ENCODE measurements around the gene NHERF2.

The NHERF2 gene

DNA sequence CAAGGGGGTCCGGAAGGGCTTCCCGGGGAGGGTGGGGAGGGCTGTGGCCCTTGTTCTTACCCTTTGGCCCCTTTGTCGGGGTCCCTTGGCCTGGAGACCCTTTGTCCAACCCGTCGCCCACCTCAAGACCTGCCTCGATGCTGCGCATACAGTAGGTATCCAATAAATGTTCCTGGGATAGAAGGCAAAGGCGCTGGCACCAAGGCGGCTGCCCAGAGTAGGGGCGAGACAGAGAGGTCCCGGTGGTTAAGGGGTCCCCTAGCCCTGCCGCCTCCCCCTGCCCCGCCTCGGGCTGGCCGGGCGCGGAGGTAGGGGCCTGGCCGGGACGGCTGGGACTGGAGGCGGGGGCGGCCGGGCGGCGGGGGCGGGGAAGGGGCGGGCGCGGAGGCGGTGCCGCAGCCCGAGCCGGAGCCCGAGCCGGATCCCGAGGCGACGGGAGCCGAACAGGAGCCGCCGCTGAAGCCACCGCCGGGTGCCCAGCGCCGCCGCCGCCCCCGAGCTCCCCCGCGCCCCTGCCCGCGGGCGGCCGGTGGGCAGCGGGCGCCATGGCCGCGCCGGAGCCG, at the start of gene NHERF2:
Gene NHERF2 (plus strand): TSS at position 442 of the 563 bp plus-strand sequence. CDS start 104 bp downstream, at position 546.
- DNase-seq (ENCODE audit: low read depth) = peak; percentile 23

DNA sequence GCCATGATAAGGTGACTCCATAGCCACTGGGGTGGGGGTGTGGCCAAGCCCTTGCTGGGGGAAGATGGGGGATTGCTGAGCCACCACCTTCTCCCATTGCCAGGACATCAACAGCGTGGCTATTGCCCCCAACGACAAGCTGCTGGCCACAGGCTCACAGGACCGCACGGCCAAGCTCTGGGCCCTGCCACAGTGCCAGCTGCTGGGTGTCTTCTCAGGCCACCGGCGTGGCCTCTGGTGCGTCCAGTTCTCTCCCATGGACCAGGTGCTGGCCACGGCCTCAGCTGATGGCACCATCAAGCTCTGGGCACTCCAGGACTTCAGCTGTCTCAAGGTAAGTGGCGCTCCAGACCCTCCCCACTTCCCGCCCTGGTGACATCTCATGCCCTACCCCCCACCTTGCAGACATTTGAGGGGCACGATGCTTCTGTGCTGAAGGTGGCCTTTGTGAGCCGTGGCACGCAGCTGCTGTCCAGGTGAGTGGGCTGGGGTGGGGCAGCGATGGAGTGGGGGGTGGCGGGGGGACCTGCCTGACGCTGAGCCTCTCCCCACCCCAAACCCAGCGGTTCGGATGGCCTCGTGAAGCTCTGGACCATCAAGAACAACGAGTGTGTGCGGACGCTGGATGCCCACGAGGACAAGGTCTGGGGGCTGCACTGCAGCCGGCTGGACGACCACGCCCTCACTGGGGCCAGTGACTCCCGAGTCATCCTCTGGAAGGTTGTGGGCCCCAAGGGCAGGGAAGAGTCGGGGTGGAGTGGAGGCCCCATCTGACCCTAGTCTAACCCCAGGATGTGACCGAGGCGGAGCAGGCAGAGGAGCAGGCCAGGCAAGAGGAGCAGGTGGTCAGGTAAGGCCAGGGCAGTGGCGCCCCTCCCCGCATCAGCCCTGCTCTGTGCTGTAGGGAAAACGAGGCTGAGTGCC, 49.5 kb upstream of the NHERF2 start:
- no peak for DNase-seq (ENCODE audit: low read depth)

DNA sequence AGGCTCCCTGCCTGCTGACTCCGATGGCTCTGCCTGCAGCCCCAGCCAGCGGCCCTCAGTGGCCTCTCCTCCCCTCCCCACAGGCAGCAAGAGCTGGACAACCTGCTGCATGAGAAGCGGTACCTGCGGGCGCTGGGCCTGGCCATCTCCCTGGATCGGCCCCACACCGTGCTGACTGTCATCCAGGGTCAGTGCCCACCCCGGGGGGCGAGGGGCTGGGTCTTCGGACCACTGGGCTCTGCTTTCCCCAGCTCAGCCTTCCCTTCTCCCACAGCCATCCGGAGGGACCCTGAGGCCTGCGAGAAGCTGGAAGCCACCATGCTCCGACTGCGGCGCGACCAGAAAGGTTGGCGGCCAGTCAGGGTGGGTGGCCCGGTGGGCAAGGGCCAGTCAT, 48.8 kb upstream of the NHERF2 start:
- no peak for DNase-seq (ENCODE audit: low read depth)

DNA sequence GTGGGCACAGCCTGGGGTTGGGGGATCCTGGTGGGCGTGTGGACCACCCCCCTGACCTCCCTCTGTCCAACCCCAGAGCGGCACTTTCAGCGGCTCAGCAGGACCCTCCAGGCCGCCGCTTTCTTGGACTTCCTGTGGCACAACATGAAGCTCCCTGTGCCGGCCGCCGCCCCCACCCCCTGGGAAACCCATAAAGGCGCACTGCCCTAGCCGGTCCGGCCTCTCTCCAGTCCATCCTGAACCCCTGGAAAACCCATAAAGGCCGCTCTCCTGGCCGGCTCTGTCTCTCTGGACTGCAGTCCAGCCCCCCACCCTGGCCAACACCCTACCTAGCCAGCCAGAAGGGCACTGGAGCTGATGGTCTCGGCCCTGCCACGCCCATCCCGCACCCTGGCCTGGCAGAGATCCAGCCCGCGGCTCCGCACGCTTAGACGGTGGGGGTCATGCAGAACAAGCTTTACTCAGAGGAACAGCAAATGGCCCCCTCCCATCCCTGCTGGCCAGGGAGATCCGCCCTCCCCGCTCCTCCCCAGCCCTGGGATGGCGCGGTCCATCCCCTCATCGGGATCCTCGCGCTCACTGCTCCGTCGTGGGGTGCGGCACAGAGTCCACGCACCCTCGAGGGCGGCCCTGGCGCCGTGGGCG, 48.1 kb upstream of the NHERF2 start:
- DNase-seq (ENCODE audit: low read depth) = no peak

- DNase-seq (ENCODE audit: low read depth) = no peak
Measured at GRCh38 chr16:1979271-1980029, 47.3 kb upstream of the NHERF2 start.

DNA sequence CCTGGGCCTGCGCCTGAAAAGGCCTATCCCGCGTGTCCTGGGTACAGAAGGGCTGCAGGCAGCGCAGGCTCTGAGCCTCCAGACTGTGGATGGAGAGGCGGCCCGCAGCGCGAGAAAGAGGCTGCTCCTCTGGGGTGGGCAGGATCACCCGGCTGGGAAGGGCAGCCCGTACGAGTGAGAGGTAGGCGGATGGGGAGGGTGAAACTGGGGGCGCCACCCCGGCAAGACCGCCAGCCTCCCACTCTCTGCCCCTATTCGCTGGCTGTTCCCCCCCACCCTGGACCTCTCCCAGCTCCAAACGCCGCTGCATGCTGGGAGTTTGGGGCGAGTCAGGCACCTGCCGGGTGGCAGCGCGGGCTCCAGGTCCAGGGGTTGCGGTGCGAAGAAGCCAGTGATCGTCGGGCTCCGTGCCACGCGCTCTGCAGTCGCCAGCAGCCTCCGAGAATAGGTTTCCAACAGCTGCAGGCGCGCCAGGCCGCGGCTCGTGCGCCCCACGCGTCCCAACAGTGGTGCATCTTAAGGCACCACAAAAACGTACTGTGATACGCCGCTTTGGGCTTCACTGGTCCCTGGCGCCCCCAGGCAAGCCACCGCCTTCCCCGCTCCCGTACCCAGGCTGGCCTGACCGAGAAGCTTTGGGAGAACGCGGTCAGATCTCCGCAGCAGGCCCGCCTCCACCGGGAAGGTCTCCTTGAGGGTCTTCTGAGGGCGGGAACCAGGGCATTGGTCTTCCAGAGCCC, 46.5 kb upstream of the NHERF2 start:
- no peak for DNase-seq (ENCODE audit: low read depth)

DNA sequence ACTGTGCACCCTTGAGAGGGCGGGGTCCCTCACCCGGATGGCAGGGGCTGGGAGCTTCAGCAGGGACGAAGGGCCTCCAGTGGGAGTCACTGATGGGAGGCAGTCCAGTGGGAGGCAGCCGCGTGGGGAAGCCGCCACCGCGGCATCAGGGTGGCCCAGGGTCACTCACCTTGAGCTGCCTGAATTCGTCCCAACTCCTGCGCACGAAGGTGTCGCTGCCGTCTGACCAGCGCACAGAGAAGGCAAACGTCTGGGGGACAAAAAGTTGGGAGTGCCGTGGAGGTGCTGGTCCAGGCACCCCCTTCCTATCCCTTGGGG, 46.0 kb upstream of the NHERF2 start:
- no peak for DNase-seq (ENCODE audit: low read depth)

DNA sequence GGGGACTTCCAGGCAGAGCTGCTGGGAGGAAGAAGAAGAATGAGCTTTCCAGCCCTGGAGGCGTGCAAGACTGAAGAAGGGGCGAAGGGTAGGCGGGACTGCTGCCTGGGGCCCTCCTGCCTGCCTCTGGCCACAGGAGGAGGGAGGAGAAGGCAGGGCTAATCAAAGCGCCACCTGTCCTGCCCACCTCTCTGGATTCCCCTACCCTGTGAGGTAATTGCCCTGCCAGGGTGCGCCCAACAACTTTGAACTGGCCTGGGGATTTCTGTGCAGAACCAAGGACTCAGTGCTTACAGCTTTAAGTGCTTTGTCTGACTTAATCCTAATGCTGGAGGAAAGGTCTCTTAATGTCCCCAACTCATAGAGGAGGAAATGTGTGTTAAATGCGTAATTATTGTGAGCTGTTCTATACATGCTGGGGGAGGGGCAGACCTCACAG, 45.3 kb upstream of the NHERF2 start, which contains the start of gene NOXO1:
Gene NOXO1 (minus strand): TSS at position 72 of the 439 bp plus-strand sequence. CDS start 290 bp downstream, outside the sequence.
- no peak for DNase-seq (ENCODE audit: low read depth)

DNA sequence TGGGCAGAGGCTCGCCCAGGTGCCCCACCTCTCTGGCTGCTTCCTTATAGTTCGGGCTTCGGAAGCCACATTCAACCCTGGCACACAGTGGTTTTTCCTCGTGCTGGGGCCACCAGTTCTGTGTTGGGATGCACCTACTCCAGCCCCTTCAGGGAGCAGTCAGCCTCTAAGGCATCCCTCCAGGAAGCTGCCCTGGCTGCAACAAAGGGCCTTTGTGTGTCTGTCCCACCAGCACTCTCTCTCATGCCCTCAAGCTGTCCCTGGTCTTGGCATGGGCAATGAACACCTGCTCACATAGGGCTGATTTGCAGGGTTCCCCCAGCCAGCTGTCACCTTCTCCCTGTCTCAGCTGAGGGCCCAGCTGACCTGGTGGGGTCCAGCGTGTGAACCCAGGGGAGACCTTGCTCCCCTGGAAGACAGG, 44.7 kb upstream of the NHERF2 start:
- DNase-seq (ENCODE audit: low read depth) = no peak

DNA sequence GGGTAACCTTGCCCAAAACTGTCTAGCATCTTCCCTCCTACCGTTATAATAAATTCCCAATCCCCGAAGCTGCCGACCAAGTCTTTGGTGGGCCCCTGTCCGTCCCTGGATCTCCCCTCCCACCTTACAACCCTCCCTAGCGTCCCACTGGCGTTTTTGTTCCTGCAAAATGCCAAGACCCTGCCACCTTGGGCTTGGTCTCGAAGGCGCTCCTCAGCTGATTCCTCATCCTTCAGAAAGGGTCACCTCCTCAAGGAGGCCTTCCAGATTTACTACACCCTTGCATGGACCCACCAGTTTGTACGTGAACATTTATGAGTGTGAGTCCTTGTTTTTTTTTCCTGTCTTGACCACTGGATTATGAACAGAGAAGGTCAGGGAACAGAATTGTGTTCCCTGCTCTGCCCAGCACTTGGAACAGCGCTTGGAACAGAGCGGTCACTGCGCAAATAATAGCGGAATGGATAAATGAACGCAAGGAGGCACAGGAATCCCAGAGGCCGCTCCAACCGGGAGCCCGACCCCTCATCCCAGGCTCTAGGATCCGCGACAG, 43.6 kb upstream of the NHERF2 start:
- no peak for DNase-seq (ENCODE audit: low read depth)

GRCh38 chr16:1983544-1984346, 43.0 kb upstream of the NHERF2 start, which contains the start of gene GFER:
TSS of gene GFER (plus strand) at chr16:1984193. CDS start at chr16:1984219, 26 bp downstream.
- DNase-seq (ENCODE audit: low read depth) = peak; percentile 40

DNA sequence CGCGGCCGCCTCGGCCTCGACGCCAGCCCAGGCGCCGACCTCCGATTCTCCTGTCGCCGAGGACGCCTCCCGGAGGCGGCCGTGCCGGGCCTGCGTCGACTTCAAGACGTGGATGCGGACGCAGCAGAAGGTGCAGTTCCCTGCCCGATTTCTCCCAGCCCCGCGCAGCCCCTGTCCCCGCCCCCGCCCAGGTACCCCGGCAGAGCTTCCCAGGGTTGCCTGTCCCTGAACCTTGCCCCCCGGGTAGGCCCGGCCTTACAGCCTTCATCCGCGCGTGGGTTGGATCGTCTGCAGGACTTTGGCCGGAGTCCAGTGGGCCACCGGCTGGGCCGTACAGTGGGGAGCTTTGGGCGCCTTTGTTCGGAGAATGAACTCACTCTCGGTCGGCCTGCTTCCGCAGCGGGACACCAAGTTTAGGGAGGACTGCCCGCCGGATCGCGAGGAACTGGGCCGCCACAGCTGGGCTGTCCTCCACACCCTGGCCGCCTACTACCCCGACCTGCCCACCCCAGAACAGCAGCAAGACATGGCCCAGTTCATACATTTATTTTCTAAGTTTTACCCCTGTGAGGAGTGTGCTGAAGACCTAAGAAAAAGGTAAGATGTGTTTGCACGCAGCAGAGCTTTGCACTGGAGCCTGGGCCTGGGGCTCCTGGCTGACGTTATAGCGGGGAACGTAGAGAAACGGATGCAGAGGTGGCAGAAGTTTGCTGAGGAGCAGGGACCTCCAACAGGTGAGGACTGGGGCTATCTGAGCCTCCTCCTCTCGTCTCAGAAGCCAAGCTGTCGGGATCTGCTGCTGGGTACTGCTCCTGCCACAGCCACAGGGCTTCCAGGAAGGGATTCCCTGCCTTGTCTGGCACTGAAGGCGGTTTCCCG, 42.1 kb upstream of the NHERF2 start:
- DNase-seq (ENCODE audit: low read depth) = no peak

DNA sequence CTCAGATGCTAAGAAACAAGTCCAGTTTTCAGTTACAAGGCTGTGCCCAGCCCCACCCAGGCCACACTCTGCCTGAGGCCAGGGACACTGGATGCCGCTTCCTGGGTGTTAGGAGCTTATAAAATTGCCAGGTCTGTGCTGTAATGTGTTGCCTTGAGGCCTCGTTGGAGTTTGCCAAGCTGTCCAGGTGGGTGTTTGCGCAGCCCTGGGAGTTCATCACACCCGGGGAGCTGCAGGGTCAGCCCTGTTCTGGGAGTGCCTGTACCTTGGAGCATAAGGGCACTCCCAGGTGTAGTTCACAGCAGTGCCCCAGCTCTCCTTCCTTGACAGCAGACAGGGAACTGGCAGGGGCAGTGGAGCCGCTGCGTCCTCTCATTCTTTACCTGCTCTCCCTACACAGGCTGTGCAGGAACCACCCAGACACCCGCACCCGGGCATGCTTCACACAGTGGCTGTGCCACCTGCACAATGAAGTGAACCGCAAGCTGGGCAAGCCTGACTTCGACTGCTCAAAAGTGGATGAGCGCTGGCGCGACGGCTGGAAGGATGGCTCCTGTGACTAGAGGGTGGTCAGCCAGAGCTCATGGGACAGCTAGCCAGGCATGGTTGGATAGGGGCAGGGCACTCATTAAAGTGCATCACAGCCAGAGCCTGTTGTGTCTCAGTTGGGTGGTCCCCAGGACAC, 41.1 kb upstream of the NHERF2 start:
- DNase-seq (ENCODE audit: low read depth) = no peak

DNA sequence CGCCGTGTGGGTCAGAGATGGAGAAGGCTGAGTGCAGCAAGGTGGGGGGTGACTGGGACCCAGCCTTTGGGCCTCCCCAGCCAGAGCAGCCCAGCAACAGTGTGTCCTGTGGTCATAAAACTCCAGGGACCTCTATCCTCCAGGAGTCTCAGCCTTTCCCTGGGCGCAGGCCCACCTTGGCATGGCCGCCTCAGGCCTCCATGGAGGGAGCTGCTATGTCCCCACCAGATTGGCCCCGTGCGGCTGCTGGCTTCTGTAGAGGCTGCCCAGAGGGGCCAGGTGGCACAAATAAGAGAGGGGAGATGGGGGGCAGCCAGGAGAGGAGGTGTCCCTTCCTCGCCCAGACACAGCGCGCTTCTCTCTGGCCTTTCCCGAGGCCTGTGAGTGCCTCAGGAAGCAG, 39.5 kb upstream of the NHERF2 start:
- DNase-seq (ENCODE audit: low read depth) = no peak

GRCh38 chr16:1989209-1990100, 37.2 kb upstream of the NHERF2 start, which contains the start of gene SYNGR3:
TSS of gene SYNGR3 (plus strand) at chr16:1989970. CDS start at chr16:1990103, 133 bp downstream.
- no peak for DNase-seq (ENCODE audit: low read depth)

- DNase-seq (ENCODE audit: low read depth) = no peak
Measured at GRCh38 chr16:1990101-1990350, 36.7 kb upstream of the NHERF2 start.

GRCh38 chr16:1990351-1991134, 36.2 kb upstream of the NHERF2 start:
- DNase-seq (ENCODE audit: low read depth) = no peak

Measured in activated T-cell treated with anti-CD3 and anti-CD28 coated beads for 1 hour (primary cell).